CD4-positive, alpha-beta T cell treated with Interleukin-15 for 4 hours (primary cell): ENCODE measurements around the gene PPP1CC.
"Not testable (repeated sequence)": the region's sequence is repeated elsewhere in the genome, so short reads cannot be mapped to it uniquely, and the experiment has no call there.

ENCODE experiments used
- DNase-seq: peaks from one replicate; pipeline ENCODE4 v3.0.0-alpha.2; 2020; ENCODE audit warnings: low spot score

Gene PPP1CC

GRCh38 chr12:110725267-110725666 is 17.4 kb downstream of the PPP1CC start:
- DNase-seq, result no peak

- DNase-seq, result not testable (repeated sequence)
Observed at GRCh38 chr12:110722892-110723291, 19.8 kb downstream of the PPP1CC start.

- DNase-seq, result no peak
Observed at GRCh38 chr12:110721570-110721969, 21.1 kb downstream of the PPP1CC start.

- no peak for DNase-seq
Observed at GRCh38 chr12:110720516-110720915, 22.2 kb downstream of the PPP1CC start.

GRCh38 chr12:110718222-110718908 is 24.3 kb downstream of the PPP1CC start:
- DNase-seq, result no peak

GRCh38 chr12:110717037-110717436 is 25.7 kb downstream of the PPP1CC start:
- DNase-seq, result no peak

GRCh38 chr12:110708917-110709316 is 33.8 kb downstream of the PPP1CC start:
- DNase-seq, result no peak

- no peak for DNase-seq
Observed at GRCh38 chr12:110705309-110705708, 37.4 kb downstream of the PPP1CC start.

GRCh38 chr12:110704750-110705149 is 37.9 kb downstream of the PPP1CC start:
- peak; percentile 14 for DNase-seq

- DNase-seq, result no peak
Observed at GRCh38 chr12:110704231-110704630, 38.5 kb downstream of the PPP1CC start.

- no peak for DNase-seq
Observed at GRCh38 chr12:110702081-110702480, 40.6 kb downstream of the PPP1CC start.

GRCh38 chr12:110699591-110700445 is 42.9 kb downstream of the PPP1CC start:
- no peak for DNase-seq

GRCh38 chr12:110698171-110698902 is 44.4 kb downstream of the PPP1CC start:
- DNase-seq, result peak; percentile 81

GRCh38 chr12:110697236-110697635 is 45.5 kb downstream of the PPP1CC start:
- no peak for DNase-seq

GRCh38 chr12:110696283-110696682 is 46.4 kb downstream of the PPP1CC start:
- DNase-seq, result no peak

GRCh38 chr12:110694330-110694901 is 48.3 kb downstream of the PPP1CC start:
- DNase-seq, result no peak

- no peak for DNase-seq
Observed at GRCh38 chr12:110693731-110694130, 49.0 kb downstream of the PPP1CC start.

GRCh38 chr12:110690127-110690430 is 52.6 kb downstream of the PPP1CC start:
- DNase-seq, result no peak

- peak; percentile 50 for DNase-seq
Observed at GRCh38 chr12:110689281-110690126, 53.2 kb downstream of the PPP1CC start.

GRCh38 chr12:110688446-110689280 is 54.0 kb downstream of the PPP1CC start, which contains the start of gene HVCN1:
Gene HVCN1, minus strand, starts transcription at chr12:110689115. Its CDS starts 5,870 bp downstream, at chr12:110683245.
- peak; percentile 20 for DNase-seq
